CD14-positive monocyte (primary cell): Measurements from ENCODE around the gene LTBP2. TPM values are rescaled to one million over a fixed set of nuclear protein-coding genes. Genes with fewer than 3 reads are reported as not detected.

Experiments used
- DNase-seq, 3 donors: peaks; one replicate each; pipeline ENCODE4 v3.0.0-alpha.2; 2011 to 2022
- H2AFZ ChIP-seq: 2 replicates; pipeline ENCODE4 v1.6.0; 2012; ENCODE audit warnings: mild to moderate bottlenecking, low read depth, low read length, inconsistent platforms; ENCODE audit not compliant: insufficient read depth, poor library complexity, severe bottlenecking
- H3K27ac ChIP-seq, 2 donors: 1 replicate in 1 of 2; 2 replicates in 1 of 2; pipeline ENCODE4 v1.5.1; 2012 to 2013; ENCODE audit warnings: low read length in 2 of 2, control low read depth in 1 of 2, inconsistent platforms in 1 of 2, low read depth in 1 of 2, mild to moderate bottlenecking in 1 of 2
- H3K27me3 ChIP-seq, 2 donors: one replicate each; pipeline versions ENCODE4 v1.6.0 to v1.6.1; 2011 to 2013; ENCODE audit warnings: low read length in 2 of 2; ENCODE audit not compliant: control insufficient read depth in 2 of 2, insufficient read depth in 2 of 2
- H3K36me3 ChIP-seq, 2 donors: replicated peaks in 1 of 2; 1 replicate in 1 of 2; 2 replicates in 1 of 2; pipeline versions ENCODE4 v1.5.1 to v1.6.1; 2012 to 2013; ENCODE audit warnings: low read length in 2 of 2, control low read depth in 1 of 2, inconsistent platforms in 1 of 2, mild to moderate bottlenecking in 1 of 2; ENCODE audit not compliant: insufficient read depth in 2 of 2, control insufficient read depth in 1 of 2
- H3K4me1 ChIP-seq, 2 donors: 1 replicate in 1 of 2; 2 replicates in 1 of 2; pipeline versions ENCODE4 v1.5.1 to v1.6.1; 2012 to 2013; ENCODE audit warnings: low read length in 2 of 2, control low read depth in 1 of 2, inconsistent platforms in 1 of 2, mild to moderate bottlenecking in 1 of 2, moderate library complexity in 1 of 2; ENCODE audit not compliant: insufficient read depth in 2 of 2, control insufficient read depth in 1 of 2
- H3K4me2 ChIP-seq: replicated peaks from 2 replicates; pipeline ENCODE3; 2012; ENCODE audit warnings: low read length, moderate library complexity, mild to moderate bottlenecking; ENCODE audit not compliant: poor library complexity, severe bottlenecking; ENCODE audit errors: extremely low read depth
- H3K4me3 ChIP-seq, 3 experiments: fragments of 200-600 bp in 1 of 3; sonication (generic) in 1 of 3; replicated peaks in 1 of 3; 1 replicate in 2 of 3; 2 replicates in 1 of 3; pipeline ENCODE4 v1.5.1; 2011 to 2013; ENCODE audit warnings: low read length in 3 of 3, mild to moderate bottlenecking in 3 of 3, control low read depth in 2 of 3, low read depth in 2 of 3, inconsistent platforms in 1 of 3, moderate library complexity in 1 of 3
- H3K79me2 ChIP-seq: 2 replicates; pipeline ENCODE4 v1.6.0; 2012; ENCODE audit warnings: mild to moderate bottlenecking, control low read depth, inconsistent platforms, low read length, moderate library complexity; ENCODE audit not compliant: insufficient read depth
- H3K9ac ChIP-seq: 2 replicates; pipeline ENCODE4 v1.6.0; 2017; ENCODE audit warnings: low read length, mild to moderate bottlenecking; ENCODE audit not compliant: insufficient read depth, poor library complexity, severe bottlenecking
- H3K9me3 ChIP-seq, 2 donors: replicated peaks in 1 of 2; 1 replicate in 1 of 2; 2 replicates in 1 of 2; pipeline versions ENCODE4 v1.5.1 to v1.6.1; 2012 to 2013; ENCODE audit warnings: low read length in 2 of 2, control low read depth in 1 of 2; ENCODE audit not compliant: control insufficient read depth in 1 of 2, insufficient read depth in 1 of 2
- H4K20me1 ChIP-seq: 2 replicates; pipeline ENCODE4 v1.6.0; 2012; ENCODE audit warnings: mild to moderate bottlenecking, low read length, control low read depth, moderate library complexity; ENCODE audit not compliant: insufficient read depth
- H3K27ac Mint-ChIP-seq, 7 donors: one replicate each; pipeline ENCODE4 v1.8.0; 2020; ENCODE audit warnings: mild to moderate bottlenecking in 7 of 7, mixed read lengths in 7 of 7, moderate library complexity in 6 of 7, inconsistent platforms in 2 of 7
- H3K27me3 Mint-ChIP-seq, 3 donors: one replicate each; pipeline ENCODE4 v1.8.0; 2021 to 2022; ENCODE audit warnings: low read depth in 3 of 3, mild to moderate bottlenecking in 3 of 3, mixed read lengths in 3 of 3, moderate library complexity in 3 of 3, inconsistent platforms in 1 of 3
- H3K36me3 Mint-ChIP-seq, 2 donors: one replicate each; pipeline ENCODE4 v1.8.0; 2020; ENCODE audit warnings: mixed read lengths in 2 of 2, inconsistent platforms in 1 of 2, mild to moderate bottlenecking in 1 of 2
- H3K4me1 Mint-ChIP-seq: one replicate; pipeline ENCODE4 v1.8.0; 2020; ENCODE audit warnings: mild to moderate bottlenecking, mixed read lengths
- H3K4me3 Mint-ChIP-seq, 2 donors: one replicate each; pipeline ENCODE4 v1.8.0; 2020; ENCODE audit warnings: mild to moderate bottlenecking in 2 of 2, mixed read lengths in 2 of 2, moderate library complexity in 1 of 2
- H3K9me3 Mint-ChIP-seq, 7 donors: one replicate each; pipeline ENCODE4 v1.8.0; 2020 to 2022; ENCODE audit warnings: mixed read lengths in 7 of 7, mild to moderate bottlenecking in 6 of 7, moderate library complexity in 6 of 7, inconsistent platforms in 2 of 7
- WGBS: methylation state at CpG from one replicate; pipeline ENCODE4 v1.1.5; 2013; ENCODE audit warnings: missing lambda C conversion rate; ENCODE audit not compliant: insufficient coverage; 5-methylcytosine and 5-hydroxymethylcytosine counted together
- intact Hi-C, 2 donors: fragments of 100-400 bp; cut with micrococcal nuclease; formaldehyde crosslinking; loops; one replicate each; pipeline versions ENCODE4 v1.15.0 to v1.15.1; 2023
- polyA plus RNA-seq, 3 donors: library from polyadenylated mRNA; depleted of rRNA in 1 of 3; unstranded in 2 of 3; stranded (reverse) in 1 of 3; fragments of 300-500 nt in 2 of 3; fragments of >200 nt in 1 of 3; fragmentation: Illumina TruSeq in 2 of 3; gene quantifications; 1 replicate in 2 of 3; 2 replicates in 1 of 3; pipeline ENCODE4 v1.2.3, GENCODE V29; 2012 to 2021
- TF ChIP-seq, protein P1 (sequence below): fragments of 200-600 bp; IDR thresholded peaks from one replicate; pipeline ENCODE4 v1.8.0; 2022; ENCODE audit warnings: antibody characterized with exemption, mild to moderate bottlenecking

The LTBP2 gene
- polyA plus RNA-seq, 3 donors = 0.04 to 0.24 (median 0.11) TPM

DNA sequence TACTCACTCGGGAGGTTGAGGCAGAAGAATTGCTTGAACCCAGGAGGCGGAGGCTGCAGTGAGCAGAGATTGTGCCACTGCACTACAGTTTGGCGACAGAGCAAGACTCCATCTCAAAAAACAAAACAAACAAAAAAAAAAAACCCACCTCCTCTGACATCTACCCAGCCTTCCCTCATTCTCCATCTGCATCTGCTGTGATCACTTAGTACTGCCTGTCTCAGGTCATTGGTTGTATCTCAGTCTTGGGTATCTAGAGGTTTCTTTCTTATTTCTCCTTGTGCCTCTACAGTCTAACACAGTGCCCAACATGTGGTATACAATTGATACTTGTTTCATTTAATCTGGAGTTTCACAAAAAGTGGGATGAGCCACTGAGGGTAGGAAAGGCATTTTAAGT lies 5.3 kb downstream of the LTBP2 start:
- Histone ChIP-seq H3K9me3 (no peaks in the 10 kb centered on the region), H3K79me2 (no peaks in the 10 kb centered on the region), H3K4me3 (no peak overlapping the region), H3K4me2 (no peak overlapping the region), H3K27ac (no peak overlapping the region), H3K27me3 (peaks cover 10 to 22% of the 10 kb centered on the region in 2 donors), H4K20me1 (no peaks in the 10 kb centered on the region), H3K36me3 (no peaks in the 10 kb centered on the region), H3K4me1 (peaks cover 3 to 6% of the 10 kb centered on the region in 2 donors), H3K9ac (no peak overlapping the region), H2AFZ (no peak overlapping the region)
- DNase-seq = no peak
- Mint-ChIP-seq H3K4me3 (no peak overlapping the region), H3K4me1 (peaks cover 2% of the 10 kb centered on the region), H3K9me3 (peaks cover 0 to 9% (median 0%) of the 10 kb centered on the region in 7 donors), H3K36me3 (no peaks in the 10 kb centered on the region), H3K27ac (no peak overlapping the region), H3K27me3 (peaks cover 19 to 29% (median 23%) of the 10 kb centered on the region in 3 donors)
- TF ChIP-seq, protein P1, sequence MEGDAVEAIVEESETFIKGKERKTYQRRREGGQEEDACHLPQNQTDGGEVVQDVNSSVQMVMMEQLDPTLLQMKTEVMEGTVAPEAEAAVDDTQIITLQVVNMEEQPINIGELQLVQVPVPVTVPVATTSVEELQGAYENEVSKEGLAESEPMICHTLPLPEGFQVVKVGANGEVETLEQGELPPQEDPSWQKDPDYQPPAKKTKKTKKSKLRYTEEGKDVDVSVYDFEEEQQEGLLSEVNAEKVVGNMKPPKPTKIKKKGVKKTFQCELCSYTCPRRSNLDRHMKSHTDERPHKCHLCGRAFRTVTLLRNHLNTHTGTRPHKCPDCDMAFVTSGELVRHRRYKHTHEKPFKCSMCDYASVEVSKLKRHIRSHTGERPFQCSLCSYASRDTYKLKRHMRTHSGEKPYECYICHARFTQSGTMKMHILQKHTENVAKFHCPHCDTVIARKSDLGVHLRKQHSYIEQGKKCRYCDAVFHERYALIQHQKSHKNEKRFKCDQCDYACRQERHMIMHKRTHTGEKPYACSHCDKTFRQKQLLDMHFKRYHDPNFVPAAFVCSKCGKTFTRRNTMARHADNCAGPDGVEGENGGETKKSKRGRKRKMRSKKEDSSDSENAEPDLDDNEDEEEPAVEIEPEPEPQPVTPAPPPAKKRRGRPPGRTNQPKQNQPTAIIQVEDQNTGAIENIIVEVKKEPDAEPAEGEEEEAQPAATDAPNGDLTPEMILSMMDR = no peak
- intact Hi-C loops = loop anchor here (5.0 kb wide), 2 partner anchors 36 to 301 kb away; no protein-coding TSS in a partner anchor
- 97% methylated on average over 3 of the region's 3 CpGs for WGBS

DNA sequence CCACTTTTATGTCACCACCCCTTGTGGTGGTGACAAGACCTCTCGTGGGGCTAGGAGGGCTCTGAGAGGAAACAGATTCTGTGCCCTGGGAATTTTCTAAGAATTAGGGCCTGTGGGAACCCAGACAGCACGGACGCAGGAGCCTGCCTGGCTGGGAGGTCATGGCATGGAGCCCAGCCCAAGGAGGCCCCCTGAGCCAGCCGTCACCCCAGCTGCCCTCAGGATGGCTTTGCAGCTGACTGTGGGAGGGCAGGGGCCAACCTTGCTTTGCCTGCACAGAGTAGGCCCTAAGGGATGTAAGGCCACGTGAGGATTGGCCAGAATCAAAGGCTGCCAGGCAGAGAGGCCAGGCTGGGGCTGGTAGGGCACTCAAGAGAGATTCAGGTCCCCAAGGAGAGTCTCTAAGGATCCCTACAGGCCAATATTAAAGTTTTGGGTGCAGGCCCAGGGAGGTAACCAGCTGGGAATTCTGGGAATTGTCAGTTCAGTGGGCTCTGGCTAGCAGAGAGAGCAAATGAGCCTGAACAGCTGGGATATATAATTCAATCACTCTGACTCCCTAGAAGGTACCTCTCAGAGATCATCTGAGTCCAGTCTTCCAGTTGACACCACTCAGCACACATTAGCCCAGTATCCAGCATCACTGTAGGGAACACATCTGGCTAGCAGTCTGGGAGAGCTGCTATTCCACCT lies 6.4 kb downstream of the LTBP2 start:
- peaks cover 6 to 13% of the 10 kb centered on the region in 2 donors for H3K27me3 ChIP-seq
- no peak overlapping the region for H3K27ac ChIP-seq
- H4K20me1 ChIP-seq = no peaks in the 10 kb centered on the region
- no peaks in the 10 kb centered on the region for H3K4me1 ChIP-seq
- no peaks in the 10 kb centered on the region for H3K36me3 ChIP-seq
- no peak overlapping the region for H3K9ac ChIP-seq
- no peak for DNase-seq
- 90% methylated on average over 4 of the region's 5 CpGs for WGBS
- Mint-ChIP-seq H3K36me3 (no peaks in the 10 kb centered on the region), H3K27me3 (peaks cover 14 to 18% (median 17%) of the 10 kb centered on the region in 3 donors), H3K4me1 (no peaks in the 10 kb centered on the region), H3K27ac (no peak overlapping the region), H3K4me3 (no peak overlapping the region), H3K9me3 (peaks cover 0 to 7% (median 0%) of the 10 kb centered on the region in 7 donors)
- intact Hi-C loops = loop anchor here (5.0 kb wide), 2 partner anchors 37 to 302 kb away; no protein-coding TSS in a partner anchor
- H3K4me3 ChIP-seq = no peak overlapping the region
- no peak overlapping the region for H2AFZ ChIP-seq
- H3K4me2 ChIP-seq = no peak overlapping the region
- TF ChIP-seq, protein P1 = no peak
- H3K79me2 ChIP-seq = no peaks in the 10 kb centered on the region
- H3K9me3 ChIP-seq = no peaks in the 10 kb centered on the region
